Tibial artery (tissue), 4 donors: Measurements from ENCODE around the gene ITPRIPL1.
A peak's percentile ranks its signal among the peaks of the same experiment; 100 is the strongest.

ENCODE experiments used
- DNase-seq, 2 donors: peaks; one replicate each; pipeline ENCODE4 v3.0.0-alpha.2; 2019
- H3K27ac ChIP-seq, 2 donors: fragments of 200-600 bp; sonication (generic) in 1 of 2; 1 replicate in 1 of 2; 2 replicates in 1 of 2; pipeline ENCODE4 v1.5.1; 2018 to 2019; ENCODE audit warnings: mild to moderate bottlenecking in 1 of 2
- H3K27me3 ChIP-seq, 2 donors: fragments of 200-600 bp; sonication (generic) in 1 of 2; one replicate each; pipeline versions ENCODE4 v1.5.1 to v1.6.0; 2016 to 2019
- H3K36me3 ChIP-seq, 3 donors: fragments of 200-600 bp; sonication (generic) in 2 of 3; one replicate each; pipeline ENCODE4 v1.5.1; 2016 to 2019; ENCODE audit warnings: mild to moderate bottlenecking in 2 of 3
- H3K4me1 ChIP-seq, 4 donors: fragments of 200-600 bp; sonication (generic) in 2 of 4; 1 replicate in 3 of 4; 2 replicates in 1 of 4; pipeline ENCODE4 v1.5.1; 2016 to 2019
- H3K4me3 ChIP-seq, 2 donors: fragments of 200-600 bp; sonication (generic) in 1 of 2; 1 replicate in 1 of 2; 2 replicates in 1 of 2; pipeline ENCODE4 v1.5.1; 2018 to 2019; ENCODE audit warnings: mild to moderate bottlenecking in 2 of 2
- H3K9me3 ChIP-seq, 3 donors: fragments of 200-600 bp; sonication (generic) in 1 of 3; one replicate each; pipeline ENCODE4 v1.5.1; 2016 to 2019
- intact Hi-C: fragments of 100-400 bp; cut with DNase I; formaldehyde crosslinking; loops from one replicate; pipeline ENCODE4 v1.15.0; 2023; ENCODE audit warnings: low total_unique reads
- TF ChIP-seq, protein P1 (sequence below), 2 experiments: fragments of 200-600 bp in 1 of 2; fragments of 450-650 bp in 1 of 2; IDR thresholded peaks; one replicate each; pipeline ENCODE4 v1.5.1; 2017 to 2019; ENCODE audit warnings: antibody characterized with exemption in 2 of 2, mild to moderate bottlenecking in 1 of 2, moderate library complexity in 1 of 2

The ITPRIPL1 gene

DNA sequence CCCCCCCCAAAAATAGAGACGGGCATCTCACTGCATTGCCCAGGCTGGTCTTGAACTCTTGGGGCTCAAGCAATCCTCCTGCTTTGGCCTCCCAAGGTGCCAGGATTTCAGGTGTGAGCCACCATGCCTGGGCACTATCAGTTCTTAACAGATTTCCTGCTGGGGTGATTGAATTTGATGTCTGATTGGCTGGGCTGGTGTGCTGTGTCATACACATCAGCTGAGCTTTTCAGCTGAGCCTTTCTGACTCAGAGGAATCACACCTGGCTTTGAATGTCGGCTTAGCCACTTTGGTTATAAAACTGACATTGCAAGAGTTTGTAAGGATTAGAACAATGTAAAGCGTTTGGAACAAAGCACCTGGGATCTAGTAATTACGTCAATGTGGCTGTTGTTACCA lies 29.4 kb downstream of the ITPRIPL1 start:
- intact Hi-C loops = no loop called here

DNA sequence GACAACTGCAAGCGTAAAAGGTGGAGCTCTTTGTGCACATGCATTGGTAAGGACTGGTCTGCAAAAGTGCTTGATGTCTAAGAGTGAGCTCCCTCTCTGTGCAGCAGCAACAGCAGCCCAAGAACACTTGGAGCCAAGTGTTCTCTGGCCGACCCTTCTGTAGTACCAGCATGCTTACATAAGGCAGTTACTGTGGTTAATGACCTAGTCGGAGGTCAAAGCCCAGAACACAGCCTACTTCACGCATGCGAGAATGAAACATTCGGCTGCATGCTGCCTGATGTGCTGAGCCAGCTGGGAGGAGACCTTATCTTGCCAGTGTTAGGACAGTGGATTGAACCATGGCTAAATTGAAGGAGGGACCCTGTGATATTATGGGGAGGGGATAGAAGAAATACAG lies 31.8 kb downstream of the ITPRIPL1 start:
- Histone ChIP-seq H3K36me3 (no peaks in the 10 kb centered on the region), H3K27ac (no peak overlapping the region), H3K4me3 (no peak overlapping the region), H3K9me3 (no peaks in the 10 kb centered on the region), H3K4me1 (peaks cover 0 to 28% (median 24%) of the 10 kb centered on the region in 4 donors), H3K27me3 (no peaks in the 10 kb centered on the region)
- TF ChIP-seq, protein P1, sequence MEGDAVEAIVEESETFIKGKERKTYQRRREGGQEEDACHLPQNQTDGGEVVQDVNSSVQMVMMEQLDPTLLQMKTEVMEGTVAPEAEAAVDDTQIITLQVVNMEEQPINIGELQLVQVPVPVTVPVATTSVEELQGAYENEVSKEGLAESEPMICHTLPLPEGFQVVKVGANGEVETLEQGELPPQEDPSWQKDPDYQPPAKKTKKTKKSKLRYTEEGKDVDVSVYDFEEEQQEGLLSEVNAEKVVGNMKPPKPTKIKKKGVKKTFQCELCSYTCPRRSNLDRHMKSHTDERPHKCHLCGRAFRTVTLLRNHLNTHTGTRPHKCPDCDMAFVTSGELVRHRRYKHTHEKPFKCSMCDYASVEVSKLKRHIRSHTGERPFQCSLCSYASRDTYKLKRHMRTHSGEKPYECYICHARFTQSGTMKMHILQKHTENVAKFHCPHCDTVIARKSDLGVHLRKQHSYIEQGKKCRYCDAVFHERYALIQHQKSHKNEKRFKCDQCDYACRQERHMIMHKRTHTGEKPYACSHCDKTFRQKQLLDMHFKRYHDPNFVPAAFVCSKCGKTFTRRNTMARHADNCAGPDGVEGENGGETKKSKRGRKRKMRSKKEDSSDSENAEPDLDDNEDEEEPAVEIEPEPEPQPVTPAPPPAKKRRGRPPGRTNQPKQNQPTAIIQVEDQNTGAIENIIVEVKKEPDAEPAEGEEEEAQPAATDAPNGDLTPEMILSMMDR (IDR thresholded peaks at IDR 0.05) = no peak
- no peak for DNase-seq
- intact Hi-C loops = no loop called here

More for the DNA sequence above, 29.4 kb downstream of the ITPRIPL1 start:
- DNase-seq = no peak
- Histone ChIP-seq H3K27ac (peak overlapping the region; percentile 60 to 75), H3K4me3 (no peak overlapping the region), H3K9me3 (no peaks in the 10 kb centered on the region), H3K4me1 (peaks cover 0 to 28% (median 24%) of the 10 kb centered on the region in 4 donors), H3K27me3 (no peaks in the 10 kb centered on the region), H3K36me3 (no peaks in the 10 kb centered on the region)
- TF ChIP-seq, protein P1 (IDR thresholded peaks at IDR 0.05) = no peak

DNA sequence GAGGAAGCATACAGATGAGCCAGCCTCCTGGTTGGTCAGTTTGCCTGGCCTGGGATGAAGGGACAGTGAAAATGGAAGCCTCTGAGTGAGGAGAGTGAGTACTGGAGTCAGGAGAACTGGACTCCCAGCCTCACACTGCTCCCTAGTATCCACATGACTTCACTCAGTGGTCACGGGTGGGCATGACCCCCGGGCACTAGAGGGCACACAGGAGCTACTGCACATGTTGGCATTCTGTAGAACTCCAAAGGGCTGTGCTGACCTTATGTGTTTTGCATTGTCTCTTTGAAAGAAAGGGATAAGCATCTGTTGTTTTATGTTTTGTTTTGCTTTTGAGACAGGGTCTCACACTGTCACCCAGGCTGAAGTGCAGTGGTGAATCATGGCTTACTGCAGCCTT lies 34.2 kb downstream of the ITPRIPL1 start:
- TF ChIP-seq, protein P1 (IDR thresholded peaks at IDR 0.05) = no peak
- Histone ChIP-seq H3K4me1 (peaks cover 0 to 6% (median 4%) of the 10 kb centered on the region in 4 donors), H3K9me3 (no peaks in the 10 kb centered on the region), H3K27me3 (no peaks in the 10 kb centered on the region), H3K4me3 (no peak overlapping the region), H3K27ac (no peak overlapping the region), H3K36me3 (no peaks in the 10 kb centered on the region)
- intact Hi-C loops = no loop called here
- DNase-seq = no peak

DNA sequence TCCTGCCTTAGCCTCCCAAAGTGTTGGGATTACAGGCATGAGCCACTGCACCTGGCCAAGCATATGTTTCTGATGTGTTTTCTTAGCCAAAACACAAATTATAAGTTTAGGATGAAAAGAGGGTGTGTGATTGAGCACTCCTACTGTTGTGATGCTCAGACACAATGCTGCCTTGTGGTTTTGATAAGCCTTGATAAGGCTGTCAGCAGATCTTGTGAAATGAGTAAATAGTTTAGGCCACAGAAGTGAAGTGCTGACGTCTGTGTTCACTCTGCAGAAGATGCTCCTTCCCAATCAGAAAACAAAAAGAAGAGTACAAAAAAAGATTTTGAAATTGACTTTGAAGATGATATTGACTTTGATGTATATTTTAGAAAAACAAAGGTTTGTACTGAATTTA lies 34.7 kb downstream of the ITPRIPL1 start:
- H3K4me3 ChIP-seq = no peak overlapping the region
- TF ChIP-seq, protein P1 (IDR thresholded peaks at IDR 0.05) = no peak
- no peaks in the 10 kb centered on the region for H3K9me3 ChIP-seq
- no peak for DNase-seq
- H3K27me3 ChIP-seq = no peaks in the 10 kb centered on the region
- H3K36me3 ChIP-seq = no peaks in the 10 kb centered on the region
- peaks cover 0 to under 1% (median under 1%) of the 10 kb centered on the region in 4 donors for H3K4me1 ChIP-seq
- intact Hi-C loops = no loop called here
- no peak overlapping the region for H3K27ac ChIP-seq

DNA sequence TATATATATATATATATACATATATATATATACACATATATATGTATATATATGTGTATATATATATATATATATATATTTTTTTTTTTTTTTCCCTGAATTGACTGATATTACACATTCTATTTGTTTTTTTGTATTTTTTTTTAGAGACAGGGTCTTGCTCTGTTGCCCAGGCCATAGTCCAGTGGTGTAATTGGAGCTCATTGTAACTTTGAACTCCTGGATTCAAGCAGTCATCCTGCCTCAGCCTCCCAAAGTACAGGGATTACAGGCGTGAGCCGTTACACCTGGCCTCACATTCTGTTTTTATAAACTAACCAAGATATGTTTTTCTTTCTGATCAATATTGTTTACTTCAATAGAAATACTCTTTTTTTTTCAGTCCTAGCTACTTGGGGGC lies 36.6 kb downstream of the ITPRIPL1 start:
- no peaks in the 10 kb centered on the region for H3K27me3 ChIP-seq

More for the DNA sequence above, 36.6 kb downstream of the ITPRIPL1 start:
- Histone ChIP-seq H3K27ac (no peak overlapping the region), H3K4me1 (no peaks in the 10 kb centered on the region), H3K36me3 (no peaks in the 10 kb centered on the region), H3K4me3 (no peak overlapping the region), H3K9me3 (no peaks in the 10 kb centered on the region)
- TF ChIP-seq, protein P1 (IDR thresholded peaks at IDR 0.05) = no peak
- DNase-seq = no peak
- intact Hi-C loops = no loop called here
